Right lobe of liver (tissue), 6 donors: ENCODE measurements around the gene EIPR1. TPM values are rescaled to one million over a fixed set of nuclear protein-coding genes. Genes with fewer than 3 reads are reported as not detected.

Experiments used
- ATAC-seq, 4 donors: fragments of 200-7000 bp; cut with Tn5 transposase; one replicate each; pipeline ENCODE4 v1.9.1; 2020; ENCODE audit warnings: mild to moderate bottlenecking in 4 of 4, moderate library complexity in 4 of 4
- DNase-seq, 3 donors: peaks; one replicate each; pipeline ENCODE4 v3.0.0-alpha.2; 2020
- H3K27ac ChIP-seq, 3 donors: fragments of 200-600 bp; one replicate each; pipeline ENCODE4 v1.8.0; 2022
- H3K27me3 ChIP-seq, 2 donors: fragments of 200-600 bp; one replicate each; pipeline ENCODE4 v1.8.0; 2022
- H3K36me3 ChIP-seq, 4 donors: fragments of 200-600 bp; sonication (generic) in 1 of 4; one replicate each; pipeline versions ENCODE4 v1.5.1 to v1.8.0; 2017 to 2022; ENCODE audit warnings: control low read depth in 1 of 4
- H3K4me1 ChIP-seq, 4 donors: fragments of 200-600 bp; sonication (generic) in 1 of 4; one replicate each; pipeline versions ENCODE4 v1.5.1 to v1.8.0; 2017 to 2022; ENCODE audit warnings: control low read depth in 1 of 4
- H3K4me3 ChIP-seq, 3 donors: fragments of 200-600 bp; one replicate each; pipeline ENCODE4 v1.8.0; 2022
- H3K9me3 ChIP-seq, 4 donors: fragments of 200-600 bp; sonication (generic) in 1 of 4; one replicate each; pipeline versions ENCODE4 v1.5.1 to v1.8.0; 2017 to 2022; ENCODE audit warnings: control low read depth in 1 of 4
- POLR2A ChIP-seq: fragments of 450-650 bp; IDR thresholded peaks from one replicate; pipeline ENCODE4 v1.6.1; 2017; ENCODE audit warnings: antibody characterized with exemption, mild to moderate bottlenecking
- WGBS: methylation state at CpG from one replicate; pipeline ENCODE4 v1.1.6; 2018; ENCODE audit warnings: low coverage, low lambda C conversion rate; ENCODE audit not compliant: insufficient coverage; ENCODE audit errors: missing lambda C conversion rate; 5-methylcytosine and 5-hydroxymethylcytosine counted together
- intact Hi-C, 2 donors: fragments of 100-400 bp; cut with DNase I; formaldehyde crosslinking; loops; one replicate each; pipeline versions ENCODE4 v1.11.2 to v1.14.1; 2022
- total RNA-seq, 6 experiments: library from RNA; depleted of rRNA in 2 of 6; stranded (reverse); fragments of >200 nt in 2 of 6; fragmentation: NEBNext Ultra II Directional in 3 of 6; extraction: Animal tissue kit (Norgen Biotek cat#: 25700) in 3 of 6; gene quantifications; one replicate each; pipeline versions ENCODE4 v1.1.0 to v1.2.4, GENCODE V29; 2016 to 2023
- TF ChIP-seq, protein P1 (sequence below), 4 donors: fragments of 200-600 bp in 3 of 4; fragments of 450-650 bp in 1 of 4; IDR thresholded peaks; one replicate each; pipeline versions ENCODE4 v1.5.1 to v1.8.0; 2016 to 2022; ENCODE audit warnings: antibody characterized with exemption in 4 of 4, mild to moderate bottlenecking in 2 of 4
- donor health status: DM: no; HTN: yes; CAD: no.
- donor health status: DM: no; HTN: no; CAD: no.
- donor health status: DM: no; HTN: no; CAD: no.
- donor health status: DM: no; HTN: yes; CAD: no.
- donor health status: DM: no; HTN: yes; CAD: no.

The EIPR1 gene
- total RNA-seq, 6 experiments from 2014 or later = 6.8 to 40.6 (median 11.6) TPM

DNA sequence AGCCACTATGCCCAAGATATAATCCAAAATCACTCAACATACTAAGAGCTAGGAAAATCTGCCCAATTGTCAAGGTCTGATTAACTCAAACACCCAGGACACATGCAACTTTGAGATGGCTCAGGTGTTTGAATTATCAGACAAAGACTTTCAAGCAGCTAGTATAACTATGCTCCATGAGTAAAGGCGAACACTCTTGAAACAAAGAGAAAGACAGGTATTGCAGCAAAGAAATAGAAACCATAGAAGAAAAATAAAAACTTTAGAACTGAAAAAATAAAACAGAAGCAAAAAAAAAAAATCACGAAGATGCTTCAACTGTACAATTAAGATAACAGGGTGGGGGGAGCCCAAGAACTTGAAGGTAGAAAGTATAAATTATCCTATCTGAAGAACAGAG, 214.2 kb downstream of the EIPR1 start:
- intact Hi-C loops = no loop called here
- H3K27ac ChIP-seq = no peak overlapping the region
- H3K4me3 ChIP-seq = no peak overlapping the region
- 90% methylated on average over 2 of the region's 2 CpGs for WGBS
- TF ChIP-seq, protein P1, sequence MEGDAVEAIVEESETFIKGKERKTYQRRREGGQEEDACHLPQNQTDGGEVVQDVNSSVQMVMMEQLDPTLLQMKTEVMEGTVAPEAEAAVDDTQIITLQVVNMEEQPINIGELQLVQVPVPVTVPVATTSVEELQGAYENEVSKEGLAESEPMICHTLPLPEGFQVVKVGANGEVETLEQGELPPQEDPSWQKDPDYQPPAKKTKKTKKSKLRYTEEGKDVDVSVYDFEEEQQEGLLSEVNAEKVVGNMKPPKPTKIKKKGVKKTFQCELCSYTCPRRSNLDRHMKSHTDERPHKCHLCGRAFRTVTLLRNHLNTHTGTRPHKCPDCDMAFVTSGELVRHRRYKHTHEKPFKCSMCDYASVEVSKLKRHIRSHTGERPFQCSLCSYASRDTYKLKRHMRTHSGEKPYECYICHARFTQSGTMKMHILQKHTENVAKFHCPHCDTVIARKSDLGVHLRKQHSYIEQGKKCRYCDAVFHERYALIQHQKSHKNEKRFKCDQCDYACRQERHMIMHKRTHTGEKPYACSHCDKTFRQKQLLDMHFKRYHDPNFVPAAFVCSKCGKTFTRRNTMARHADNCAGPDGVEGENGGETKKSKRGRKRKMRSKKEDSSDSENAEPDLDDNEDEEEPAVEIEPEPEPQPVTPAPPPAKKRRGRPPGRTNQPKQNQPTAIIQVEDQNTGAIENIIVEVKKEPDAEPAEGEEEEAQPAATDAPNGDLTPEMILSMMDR (IDR thresholded peaks at IDR 0.05) = no peak
- TF ChIP-seq POLR2A = no peak
- DNase-seq (no peak), ATAC-seq (no peak)
- no peaks in the 10 kb centered on the region for H3K4me1 ChIP-seq
- H3K9me3 ChIP-seq = peaks cover 0 to 10% (median 0%) of the 10 kb centered on the region in 4 donors
- H3K36me3 ChIP-seq = no peaks in the 10 kb centered on the region
- no peaks in the 10 kb centered on the region for H3K27me3 ChIP-seq

DNA sequence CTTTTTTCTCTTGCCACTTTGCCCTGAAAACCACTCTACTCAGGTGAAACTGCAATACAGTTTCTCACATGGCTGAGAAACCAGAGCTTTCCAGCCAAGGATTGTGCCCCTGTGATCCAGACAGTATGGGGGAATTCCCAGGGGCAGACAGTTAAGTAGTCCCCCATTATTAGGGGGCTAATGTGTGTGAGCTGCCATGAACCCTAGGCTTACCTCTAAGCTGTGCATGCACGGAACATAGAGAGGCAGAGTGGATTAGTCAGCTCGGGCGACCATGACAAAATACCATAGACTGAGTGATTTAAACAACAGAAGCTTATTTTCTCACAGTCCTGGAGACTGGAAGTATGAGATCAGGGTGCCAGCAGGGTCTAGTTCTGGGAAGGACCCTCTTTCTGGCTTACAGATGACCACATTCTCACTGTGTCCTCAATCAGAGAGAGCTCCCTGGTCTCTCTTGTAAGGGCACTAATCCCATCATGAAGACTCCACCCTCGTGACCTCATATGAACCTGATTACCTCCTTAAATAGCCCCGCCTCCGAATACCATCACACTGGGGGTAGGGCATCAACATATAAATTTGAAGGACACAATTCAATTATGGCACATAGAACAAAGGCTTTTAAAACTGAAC, 215.1 kb downstream of the EIPR1 start:
- Histone ChIP-seq H3K27ac (no peak overlapping the region), H3K27me3 (no peaks in the 10 kb centered on the region), H3K36me3 (no peaks in the 10 kb centered on the region), H3K9me3 (peaks cover 0 to 10% (median 0%) of the 10 kb centered on the region in 4 donors), H3K4me3 (no peak overlapping the region), H3K4me1 (no peaks in the 10 kb centered on the region)
- TF ChIP-seq, protein P1 (IDR thresholded peaks at IDR 0.05) = no peak
- no peak for TF ChIP-seq POLR2A
- DNase-seq = no peak
- 88% methylated on average over 3 of the region's 6 CpGs for WGBS
- intact Hi-C loops = no loop called here
- ATAC-seq = no peak

DNA sequence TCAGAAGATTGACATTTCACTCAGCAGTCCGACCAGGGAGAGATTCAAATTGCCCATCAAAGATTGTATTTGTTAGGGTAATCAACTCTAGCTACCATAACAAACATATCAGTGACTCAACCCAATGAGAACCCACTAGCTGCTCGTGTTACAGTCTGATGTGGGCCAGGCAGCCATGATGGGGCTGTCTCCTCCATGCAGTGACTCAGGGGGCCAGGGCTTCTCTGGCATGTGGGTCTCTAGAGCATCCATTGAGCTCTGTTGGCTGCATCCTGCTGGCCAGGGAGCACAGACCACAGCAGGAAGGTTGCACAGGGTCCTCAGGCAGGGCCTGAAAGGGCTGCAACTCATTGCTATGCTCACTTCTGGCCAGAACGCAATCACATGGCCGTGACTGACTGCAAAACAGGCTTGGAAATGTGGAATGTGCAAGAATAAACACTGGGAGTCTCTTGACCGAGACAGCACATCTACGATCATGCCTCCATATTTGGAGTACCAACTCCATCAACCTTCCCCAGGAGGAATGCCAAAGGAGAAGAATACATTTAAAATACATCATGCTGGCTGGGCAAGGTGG, 216.8 kb downstream of the EIPR1 start:
- Histone ChIP-seq H3K36me3 (no peaks in the 10 kb centered on the region), H3K4me3 (no peak overlapping the region), H3K4me1 (no peaks in the 10 kb centered on the region), H3K27me3 (no peaks in the 10 kb centered on the region), H3K9me3 (peaks cover 0 to 10% (median 0%) of the 10 kb centered on the region in 4 donors), H3K27ac (no peak overlapping the region)
- ATAC-seq (no peak), DNase-seq (no peak)
- intact Hi-C loops = no loop called here
- 79% methylated on average over 3 of the region's 6 CpGs for WGBS
- TF ChIP-seq, protein P1 (IDR thresholded peaks at IDR 0.05) = no peak
- TF ChIP-seq POLR2A = no peak

DNA sequence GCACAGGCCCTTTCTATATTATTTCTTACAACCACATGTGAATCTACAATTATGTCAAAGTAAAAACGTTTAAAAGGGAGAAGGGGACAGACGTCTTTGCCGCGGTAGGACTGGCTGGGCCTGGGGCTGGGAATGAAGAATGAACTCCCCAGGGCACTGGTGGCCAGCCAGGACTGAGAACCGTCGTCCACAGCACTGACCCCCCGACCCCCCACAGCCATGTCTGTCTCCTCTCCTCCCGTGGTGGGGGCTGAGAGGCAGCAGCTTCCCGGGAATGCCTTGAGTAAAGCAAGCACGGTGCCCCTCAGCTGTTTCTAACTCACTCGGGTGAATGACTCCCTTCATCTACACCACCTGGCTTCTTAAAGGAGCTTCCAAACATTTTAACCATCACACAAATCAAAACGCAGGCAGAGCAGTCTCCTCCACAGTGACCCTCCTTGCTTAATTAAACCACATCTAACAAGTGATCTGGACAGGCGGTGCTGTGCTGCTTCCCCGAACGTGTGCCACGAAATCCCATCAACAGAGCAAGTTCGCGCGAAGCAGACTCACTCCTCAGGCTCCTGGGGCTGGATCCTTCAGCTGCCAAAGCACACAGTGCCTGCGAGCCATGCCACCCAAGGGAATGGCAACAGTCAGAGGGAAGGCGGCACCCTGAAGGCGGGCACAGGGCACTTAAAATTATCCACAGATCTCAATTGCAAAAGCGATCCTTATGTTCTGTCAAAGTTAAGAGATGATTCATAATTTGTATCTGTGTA, 217.7 kb downstream of the EIPR1 start:
- Histone ChIP-seq H3K27me3 (no peaks in the 10 kb centered on the region), H3K36me3 (no peaks in the 10 kb centered on the region), H3K27ac (no peak overlapping the region), H3K4me3 (no peak overlapping the region), H3K9me3 (peaks cover 0 to 10% (median 0%) of the 10 kb centered on the region in 4 donors), H3K4me1 (no peaks in the 10 kb centered on the region)
- WGBS = 84% methylated on average over 14 of the region's 23 CpGs
- ATAC-seq (no peak), DNase-seq (no peak)
- TF ChIP-seq, protein P1 (IDR thresholded peaks at IDR 0.05) = no peak
- TF ChIP-seq POLR2A = no peak
- intact Hi-C loops = no loop called here
